Epithelial cell of proximal tubule (primary cell): ENCODE results near the gene NBAS. TPM values are rescaled to one million over a fixed set of nuclear protein-coding genes. Genes with fewer than 3 reads are reported as not detected.
"Not testable (repeated sequence)": the region's sequence is repeated elsewhere in the genome, so short reads cannot be mapped to it uniquely, and the experiment has no call there.

Experiments used
- DNase-seq: peaks from one replicate; pipeline ENCODE4 v3.0.0-alpha.2; 2011; ENCODE audit warnings: low read depth
- H3K4me3 ChIP-seq: 2 replicates; pipeline ENCODE4 v1.5.1; 2011; ENCODE audit warnings: low read depth, mild to moderate bottlenecking, low read length
- CTCF ChIP-seq: conservative IDR thresholded peaks from 2 replicates; pipeline ENCODE4 v1.5.1; 2012; ENCODE audit warnings: low read depth, mild to moderate bottlenecking, low read length
- total RNA-seq: library from RNA; depleted of rRNA; stranded (reverse); fragments of >200 nt; gene quantifications from 2 replicates; pipeline ENCODE4 v1.2.3, GENCODE V29; 2015

Gene NBAS
- total RNA-seq, 1 donor from 2014 or later, result 48.4 TPM

GRCh38 chr2:15412309-15412708, 148.8 kb downstream of the NBAS start:
- no peak overlapping the region for H3K4me3 ChIP-seq
- no peak for DNase-seq
- TF ChIP-seq CTCF, result no peak

GRCh38 chr2:15410884-15411283, 150.2 kb downstream of the NBAS start:
- H3K4me3 ChIP-seq, result no peak overlapping the region
- no peak for DNase-seq
- no peak for TF ChIP-seq CTCF

GRCh38 chr2:15408759-15409158, 152.4 kb downstream of the NBAS start:
- no peak for TF ChIP-seq CTCF
- H3K4me3 ChIP-seq, result no peak overlapping the region

GRCh38 chr2:15407666-15408065, 153.5 kb downstream of the NBAS start:
- TF ChIP-seq CTCF, result no peak
- H3K4me3 ChIP-seq, result no peak overlapping the region
- DNase-seq, result no peak

More at GRCh38 chr2:15408759-15409158, 152.4 kb downstream of the NBAS start:
- DNase-seq, result no peak

- not testable (repeated sequence) for DNase-seq, H3K4me3 ChIP-seq
Measured at GRCh38 chr2:15404511-15404910, 156.6 kb downstream of the NBAS start.

- DNase-seq, result no peak
- H3K4me3 ChIP-seq, result no peak overlapping the region
- no peak for TF ChIP-seq CTCF
Measured at GRCh38 chr2:15400240-15400826, 160.8 kb downstream of the NBAS start.

- DNase-seq, result no peak
- TF ChIP-seq CTCF, result no peak
- H3K4me3 ChIP-seq, result no peak overlapping the region
Measured at GRCh38 chr2:15399241-15399640, 161.9 kb downstream of the NBAS start.
